ENCODE results near the gene CNNM1.

CNNM1 gene

DNA sequence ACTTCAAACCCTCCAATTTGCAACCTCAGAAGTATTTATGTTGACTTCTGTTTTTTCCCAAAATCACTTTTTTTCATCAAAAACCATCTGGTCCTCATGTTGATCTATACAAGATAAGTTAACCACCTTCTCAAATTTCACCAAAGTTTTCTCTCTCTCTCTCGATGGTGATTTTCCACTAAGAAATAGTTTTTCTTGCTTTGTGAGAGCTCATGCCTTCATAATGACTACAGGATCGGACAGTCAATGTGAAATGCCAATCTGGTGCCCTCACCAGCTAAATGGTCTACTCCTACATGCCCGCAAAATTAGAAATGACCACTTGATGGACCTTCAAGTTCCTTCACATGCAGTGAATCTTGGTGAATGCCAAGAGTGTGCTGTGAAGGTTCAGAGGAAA, 40.4 kb downstream of the CNNM1 start:
- H3F3A ChIP-seq (ENCODE audit: control insufficient read depth, insufficient read depth) = no peaks in the 10 kb centered on the region
- no peaks in the 10 kb centered on the region for H3K9me3 ChIP-seq (ENCODE audit: control insufficient read depth, insufficient read depth, low read length)
- H3K4me1 ChIP-seq (ENCODE audit: control insufficient read depth, low read length) = no peaks in the 10 kb centered on the region
- H3K4me3 ChIP-seq (ENCODE audit: low read length) = no peak overlapping the region
- TF ChIP-seq EZH2phosphoT487 (IDR thresholded peaks at IDR 0.05; ENCODE audit: borderline replicate concordance, low read length) = no peak
- TF ChIP-seq, protein P1, sequence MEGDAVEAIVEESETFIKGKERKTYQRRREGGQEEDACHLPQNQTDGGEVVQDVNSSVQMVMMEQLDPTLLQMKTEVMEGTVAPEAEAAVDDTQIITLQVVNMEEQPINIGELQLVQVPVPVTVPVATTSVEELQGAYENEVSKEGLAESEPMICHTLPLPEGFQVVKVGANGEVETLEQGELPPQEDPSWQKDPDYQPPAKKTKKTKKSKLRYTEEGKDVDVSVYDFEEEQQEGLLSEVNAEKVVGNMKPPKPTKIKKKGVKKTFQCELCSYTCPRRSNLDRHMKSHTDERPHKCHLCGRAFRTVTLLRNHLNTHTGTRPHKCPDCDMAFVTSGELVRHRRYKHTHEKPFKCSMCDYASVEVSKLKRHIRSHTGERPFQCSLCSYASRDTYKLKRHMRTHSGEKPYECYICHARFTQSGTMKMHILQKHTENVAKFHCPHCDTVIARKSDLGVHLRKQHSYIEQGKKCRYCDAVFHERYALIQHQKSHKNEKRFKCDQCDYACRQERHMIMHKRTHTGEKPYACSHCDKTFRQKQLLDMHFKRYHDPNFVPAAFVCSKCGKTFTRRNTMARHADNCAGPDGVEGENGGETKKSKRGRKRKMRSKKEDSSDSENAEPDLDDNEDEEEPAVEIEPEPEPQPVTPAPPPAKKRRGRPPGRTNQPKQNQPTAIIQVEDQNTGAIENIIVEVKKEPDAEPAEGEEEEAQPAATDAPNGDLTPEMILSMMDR (IDR thresholded peaks at IDR 0.05; ENCODE audit: low read depth, low read length, poor library complexity, severe bottlenecking) = no peak
- H3K36me3 ChIP-seq (ENCODE audit: control insufficient read depth, low read length) = no peaks in the 10 kb centered on the region
- H3K4me2 ChIP-seq (ENCODE audit: low read length) = no peak overlapping the region
- H3K79me2 ChIP-seq (ENCODE audit: control insufficient read depth, low read length) = no peaks in the 10 kb centered on the region
- H3K27ac ChIP-seq (ENCODE audit: low read depth, low read length) = no peak overlapping the region
- no peaks in the 10 kb centered on the region for H3K9me2 ChIP-seq (replicated peaks; ENCODE audit: control insufficient read depth, low read length)
- H4K20me1 ChIP-seq (ENCODE audit: control insufficient read depth, insufficient read depth, low read depth, low read length) = no peaks in the 10 kb centered on the region
- peaks cover 11% of the 10 kb centered on the region for H3K27me3 ChIP-seq (ENCODE audit: control insufficient read depth, low read length)

GRCh38 chr10:99370993-99371392, 41.8 kb downstream of the CNNM1 start:
- no peak overlapping the region for H3K27ac ChIP-seq (ENCODE audit: low read depth, low read length)
- H4K20me1 ChIP-seq (ENCODE audit: control insufficient read depth, insufficient read depth, low read depth, low read length) = no peaks in the 10 kb centered on the region
- H3K4me3 ChIP-seq (ENCODE audit: low read length) = no peak overlapping the region
- H3K36me3 ChIP-seq (ENCODE audit: control insufficient read depth, low read length) = no peaks in the 10 kb centered on the region
- peaks cover 9% of the 10 kb centered on the region for H3K27me3 ChIP-seq (ENCODE audit: control insufficient read depth, low read length)
- no peak overlapping the region for H3K4me2 ChIP-seq (ENCODE audit: low read length)
- no peaks in the 10 kb centered on the region for H3F3A ChIP-seq (ENCODE audit: control insufficient read depth, insufficient read depth)
- no peaks in the 10 kb centered on the region for H3K9me2 ChIP-seq (replicated peaks; ENCODE audit: control insufficient read depth, low read length)
- no peaks in the 10 kb centered on the region for H3K79me2 ChIP-seq (ENCODE audit: control insufficient read depth, low read length)
- no peaks in the 10 kb centered on the region for H3K9me3 ChIP-seq (ENCODE audit: control insufficient read depth, insufficient read depth, low read length)
- H3K4me1 ChIP-seq (ENCODE audit: control insufficient read depth, low read length) = no peaks in the 10 kb centered on the region
- no peak for TF ChIP-seq EZH2phosphoT487 (IDR thresholded peaks at IDR 0.05; ENCODE audit: borderline replicate concordance, low read length)
- TF ChIP-seq, protein P1 (IDR thresholded peaks at IDR 0.05; ENCODE audit: low read depth, low read length, poor library complexity, severe bottlenecking) = peak; percentile 61

DNA sequence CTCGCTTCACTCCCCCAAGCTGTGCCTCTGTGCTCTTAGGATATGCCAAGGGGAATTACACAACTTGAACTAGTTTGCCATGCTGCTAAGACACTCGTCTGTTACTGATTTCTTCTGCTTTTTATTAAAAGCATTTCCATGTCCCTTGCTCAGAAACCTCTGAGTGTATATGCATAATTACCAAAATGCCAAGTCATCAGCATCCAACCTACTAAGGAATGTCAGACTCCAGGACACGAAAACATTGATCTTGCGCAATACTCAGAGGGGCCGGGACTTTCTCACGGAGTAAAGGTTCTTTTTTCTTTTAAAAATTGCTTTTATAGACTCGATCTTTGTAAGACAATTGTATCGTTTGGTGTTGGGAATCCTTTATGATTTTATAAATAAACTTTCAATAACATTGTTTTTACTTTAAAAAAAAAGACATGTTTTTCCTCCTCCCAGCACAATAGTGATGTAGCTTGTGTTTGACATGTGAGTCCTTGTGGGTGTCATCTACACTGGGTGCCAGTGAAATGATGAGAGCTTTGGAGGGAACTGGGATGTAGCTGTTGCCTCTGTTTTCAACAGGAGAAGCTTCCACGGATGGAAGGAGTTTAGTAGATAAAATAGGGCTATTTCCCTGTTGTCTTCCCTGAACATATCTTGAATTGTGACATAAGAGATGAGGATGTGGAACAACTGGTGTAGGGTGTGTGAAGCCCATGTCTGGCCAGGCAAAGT, 43.6 kb downstream of the CNNM1 start:
- H3K4me3 ChIP-seq (ENCODE audit: low read length) = no peak overlapping the region
- no peaks in the 10 kb centered on the region for H3K9me3 ChIP-seq (ENCODE audit: control insufficient read depth, insufficient read depth, low read length)
- H3K27ac ChIP-seq (ENCODE audit: low read depth, low read length) = no peak overlapping the region
- H3K27me3 ChIP-seq (ENCODE audit: control insufficient read depth, low read length) = peaks cover 3% of the 10 kb centered on the region
- TF ChIP-seq, protein P1 (IDR thresholded peaks at IDR 0.05; ENCODE audit: low read depth, low read length, poor library complexity, severe bottlenecking) = no peak
- no peak for TF ChIP-seq EZH2phosphoT487 (IDR thresholded peaks at IDR 0.05; ENCODE audit: borderline replicate concordance, low read length)
- no peaks in the 10 kb centered on the region for H3K4me1 ChIP-seq (ENCODE audit: control insufficient read depth, low read length)
- H3K36me3 ChIP-seq (ENCODE audit: control insufficient read depth, low read length) = no peaks in the 10 kb centered on the region
- no peaks in the 10 kb centered on the region for H3F3A ChIP-seq (ENCODE audit: control insufficient read depth, insufficient read depth)
- H3K4me2 ChIP-seq (ENCODE audit: low read length) = no peak overlapping the region
- no peaks in the 10 kb centered on the region for H3K9me2 ChIP-seq (replicated peaks; ENCODE audit: control insufficient read depth, low read length)
- H4K20me1 ChIP-seq (ENCODE audit: control insufficient read depth, insufficient read depth, low read depth, low read length) = no peaks in the 10 kb centered on the region
- no peaks in the 10 kb centered on the region for H3K79me2 ChIP-seq (ENCODE audit: control insufficient read depth, low read length)
